OCI-LY7 (cell line): ENCODE results near the gene TFCP2L1. TPM values are rescaled to one million over a fixed set of nuclear protein-coding genes. Genes with fewer than 3 reads are reported as not detected.
A peak's percentile ranks its signal among the peaks of the same experiment; 100 is the strongest.

Source experiments
- BruUV-seq: library from RNA; stranded (reverse); fragments of 400-500 nt; replicated peaks from 2 replicates; lab custom pipeline; 2021; lab: Mats Ljungman, UMichigan
- CTCF ChIA-PET: fragments of 300-600 bp; sonication (Branson Sonifier 250); formaldehyde crosslinking; loops from one replicate; lab custom pipeline; 2022; ENCODE audit warnings: antibody characterized with exemption; ENCODE audit not compliant: unreplicated experiment; lab: Charles Lee
- POLR2A ChIA-PET: fragments of 300-600 bp; sonication (Branson Sonifier 250); formaldehyde crosslinking; loops from one replicate; lab custom pipeline; 2022; ENCODE audit warnings: antibody characterized with exemption; lab: Charles Lee
- DNase-seq: peaks from one replicate; pipeline ENCODE4 v3.0.0-alpha.2; 2015; ENCODE audit warnings: low spot score
- H2AFZ ChIP-seq: fragments of 200-600 bp; sonication (generic), shearing (Covaris generic); 2 replicates; pipeline ENCODE4 v1.6.1; 2014; ENCODE audit warnings: mild to moderate bottlenecking, antibody characterized with exemption, low read length, moderate library complexity
- H3K27ac ChIP-seq: fragments of 200-600 bp; sonication (generic); 2 replicates; pipeline ENCODE4 v1.5.1; 2014; ENCODE audit warnings: mixed run types, low read depth, mild to moderate bottlenecking, moderate library complexity, low read length, inconsistent platforms; ENCODE audit not compliant: poor library complexity, severe bottlenecking
- H3K36me3 ChIP-seq: fragments of 200-600 bp; sonication (generic); 2 replicates; pipeline ENCODE4 v1.6.1; 2014; ENCODE audit warnings: mild to moderate bottlenecking, antibody characterized with exemption, low read length, moderate library complexity, mixed read lengths; ENCODE audit not compliant: insufficient read depth
- H3K4me1 ChIP-seq: fragments of 200-600 bp; sonication (generic); 2 replicates; pipeline ENCODE4 v1.5.1; 2014; ENCODE audit warnings: mild to moderate bottlenecking, low read length; ENCODE audit not compliant: insufficient read depth, poor library complexity, severe bottlenecking
- H3K4me2 ChIP-seq: fragments of 200-600 bp; sonication (generic); 2 replicates; pipeline ENCODE4 v1.6.1; 2014; ENCODE audit warnings: mild to moderate bottlenecking, low read length
- H3K4me3 ChIP-seq: fragments of 200-600 bp; sonication (generic); 2 replicates; pipeline ENCODE4 v1.5.1; 2014; ENCODE audit warnings: mild to moderate bottlenecking, low read depth, low read length; ENCODE audit not compliant: poor library complexity, severe bottlenecking
- H3K79me2 ChIP-seq: fragments of 200-600 bp; sonication (generic); 2 replicates; pipeline ENCODE4 v1.6.1; 2016; ENCODE audit warnings: low read depth, mild to moderate bottlenecking, low read length, moderate library complexity, mixed read lengths; ENCODE audit not compliant: insufficient read depth
- H3K9me2 ChIP-seq: fragments of 200-600 bp; sonication (generic); 2 replicates; pipeline ENCODE4 v1.6.1; 2016; ENCODE audit warnings: mild to moderate bottlenecking, low read length, mixed read lengths; ENCODE audit not compliant: insufficient read depth
- H3K9me3 ChIP-seq: fragments of 200-600 bp; sonication (generic); 2 replicates; pipeline ENCODE4 v1.6.1; 2014; ENCODE audit warnings: mild to moderate bottlenecking, mixed run types, low read length, mixed read lengths
- H4K20me1 ChIP-seq: fragments of 200-600 bp; sonication (generic); 2 replicates; pipeline ENCODE4 v1.6.1; 2014; ENCODE audit warnings: mild to moderate bottlenecking, antibody characterized with exemption, low read length, moderate library complexity, mixed read lengths; ENCODE audit not compliant: insufficient read depth
- CTCF ChIP-seq: fragments of 200-600 bp; sonication (generic); conservative IDR thresholded peaks from 2 replicates; pipeline ENCODE4 v1.5.1; 2014; ENCODE audit warnings: mild to moderate bottlenecking, antibody characterized with exemption, low read length, moderate library complexity, mixed read lengths
- EZH2phosphoT487 ChIP-seq: fragments of 200-600 bp; sonication (generic); IDR thresholded peaks from 2 replicates; pipeline ENCODE4 v1.6.1; 2018; ENCODE audit warnings: low read depth, borderline replicate concordance, mild to moderate bottlenecking, mixed run types, antibody characterized with exemption, low read length, moderate library complexity, mixed read lengths
- intact Hi-C: fragments of 100-400 bp; cut with micrococcal nuclease; formaldehyde crosslinking; loops from one replicate; pipeline ENCODE4 v1.10.0; 2022; ENCODE audit not compliant: unreplicated experiment
- total RNA-seq, 2 experiments: library from RNA; depleted of rRNA in 1 of 2; stranded (reverse); fragments of >200 nt in 1 of 2; shearing (Covaris generic) in 1 of 2; gene quantifications; 2 replicates each; pipeline ENCODE4 v1.2.3, GENCODE V29; 2014 to 2022

TFCP2L1 gene
- total RNA-seq, 2 experiments from 2014 or later, result 0.06 to 1.4 TPM

GRCh38 chr2:121283670-121284462 lies 1.1 kb downstream of the TFCP2L1 start:
- TSS peak; percentile 63 for BruUV-seq
- DNase-seq, result no peak
- Histone ChIP-seq H3K4me1 (peaks cover 11% of the 10 kb centered on the region), H4K20me1 (no peaks in the 10 kb centered on the region), H3K9me2 (no peaks in the 10 kb centered on the region), H3K4me3 (peak overlapping the region; percentile 64), H3K9me3 (no peaks in the 10 kb centered on the region), H3K27ac (no peak overlapping the region), H3K4me2 (peak overlapping the region; percentile 67; the same call in 1 of the 2 replicates), H3K79me2 (no peaks in the 10 kb centered on the region), H2AFZ (no peak overlapping the region), H3K36me3 (no peaks in the 10 kb centered on the region)
- intact Hi-C loops, result no loop called here
- ChIA-PET POLR2A (no interaction called here), CTCF (no interaction called here)
- no peak for TF ChIP-seq CTCF
- no peak for TF ChIP-seq EZH2phosphoT487

- Histone ChIP-seq H3K36me3 (no peaks in the 10 kb centered on the region), H3K4me3 (no peak overlapping the region), H2AFZ (no peak overlapping the region), H3K79me2 (no peaks in the 10 kb centered on the region), H4K20me1 (no peaks in the 10 kb centered on the region), H3K4me1 (peaks cover 11% of the 10 kb centered on the region), H3K9me3 (no peaks in the 10 kb centered on the region), H3K27ac (no peak overlapping the region), H3K4me2 (no peak overlapping the region), H3K9me2 (no peaks in the 10 kb centered on the region)
- TF ChIP-seq EZH2phosphoT487 (no peak), CTCF (no peak)
- CTCF ChIA-PET, result no interaction called here
- intact Hi-C loops, result no loop called here
- DNase-seq, result no peak
- no TSS peak for BruUV-seq
- POLR2A ChIA-PET, result no interaction called here
Observed at GRCh38 chr2:121282800-121283385, 2.1 kb downstream of the TFCP2L1 start.

- Histone ChIP-seq H3K36me3 (no peaks in the 10 kb centered on the region), H3K4me2 (no peak overlapping the region), H3K4me1 (peaks cover under 1% of the 10 kb centered on the region), H2AFZ (no peak overlapping the region), H3K9me3 (no peaks in the 10 kb centered on the region), H3K27ac (no peak overlapping the region), H3K4me3 (no peak overlapping the region), H4K20me1 (no peaks in the 10 kb centered on the region), H3K79me2 (no peaks in the 10 kb centered on the region), H3K9me2 (no peaks in the 10 kb centered on the region)
- no TSS peak for BruUV-seq
- TF ChIP-seq CTCF, result no peak
- ChIA-PET POLR2A (no interaction called here), CTCF (no interaction called here)
- intact Hi-C loops, result no loop called here
- no peak for DNase-seq
Observed at GRCh38 chr2:121281694-121282093, 3.3 kb downstream of the TFCP2L1 start.
